Activated T-cell treated with anti-CD3 and anti-CD28 coated beads, Interleukin-2, amount 50 U/mL, for 1 hour (primary cell): ENCODE data around the gene ZRANB1.
"Not testable (repeated sequence)": the region's sequence is repeated elsewhere in the genome, so short reads cannot be mapped to it uniquely, and the experiment has no call there.

Experiments used
- DNase-seq: peaks from one replicate; pipeline ENCODE4 v3.0.0-alpha.2; 2020

The ZRANB1 gene

DNA sequence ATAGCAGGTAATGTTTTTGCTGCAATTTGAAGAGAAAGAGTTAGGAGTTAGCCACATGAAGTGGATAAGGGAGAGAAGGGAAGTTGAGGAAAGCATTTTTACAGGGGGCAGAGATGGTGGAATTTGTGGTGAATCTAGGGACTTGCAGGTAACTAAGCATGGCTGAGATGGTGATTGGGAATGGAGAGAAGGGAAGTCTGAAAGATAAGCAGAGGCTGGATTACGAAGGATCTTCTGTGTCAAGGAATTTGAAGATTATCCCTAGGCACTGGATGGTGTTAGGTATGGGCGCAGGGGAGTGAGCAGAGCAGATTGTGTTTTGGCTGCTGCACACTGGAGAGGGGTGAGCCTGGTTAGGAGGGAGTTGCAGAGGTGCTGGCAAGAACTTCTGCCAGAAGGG is 25.3 kb downstream of the ZRANB1 start:
- no peak for DNase-seq

DNA sequence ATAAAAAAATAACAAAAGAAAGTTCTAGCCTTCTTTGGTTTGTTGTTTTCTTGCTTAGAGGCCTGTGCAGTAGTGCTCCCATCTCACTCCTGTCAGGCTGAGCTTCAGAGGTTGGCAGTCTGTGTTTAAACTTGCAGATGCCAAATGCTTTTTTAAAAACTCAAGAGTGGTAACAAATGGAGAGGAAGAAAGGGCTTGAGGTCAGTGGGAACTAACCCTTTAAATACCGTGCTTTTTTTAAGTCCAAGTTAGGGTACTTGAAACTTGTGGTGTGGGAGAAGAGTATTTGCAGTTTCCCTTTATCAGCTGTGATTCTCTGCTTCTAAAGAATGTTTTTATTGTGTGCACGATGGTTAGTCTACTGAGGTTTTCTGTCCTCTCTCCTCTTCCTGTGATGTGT is 29.4 kb downstream of the ZRANB1 start:
- DNase-seq = no peak

DNA sequence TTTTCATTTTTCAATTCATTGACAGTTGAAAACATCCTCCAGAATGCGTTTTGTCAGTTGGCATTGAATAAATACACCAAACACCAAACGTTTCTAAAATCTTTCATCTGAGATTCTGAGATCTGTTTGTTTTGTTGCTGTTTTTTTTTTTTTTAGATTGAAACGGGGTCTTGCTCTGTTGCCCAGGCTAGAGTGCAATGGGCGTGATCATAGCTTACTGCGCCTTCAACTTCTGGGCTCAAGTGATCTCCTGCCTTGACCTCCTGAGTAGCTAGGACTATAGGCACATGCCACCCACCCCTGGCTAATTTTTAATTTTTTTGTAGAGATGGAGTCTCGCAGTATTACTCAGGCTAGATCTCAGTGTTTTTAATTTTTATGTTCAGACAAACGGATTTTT is 30.7 kb downstream of the ZRANB1 start:
- DNase-seq = no peak

DNA sequence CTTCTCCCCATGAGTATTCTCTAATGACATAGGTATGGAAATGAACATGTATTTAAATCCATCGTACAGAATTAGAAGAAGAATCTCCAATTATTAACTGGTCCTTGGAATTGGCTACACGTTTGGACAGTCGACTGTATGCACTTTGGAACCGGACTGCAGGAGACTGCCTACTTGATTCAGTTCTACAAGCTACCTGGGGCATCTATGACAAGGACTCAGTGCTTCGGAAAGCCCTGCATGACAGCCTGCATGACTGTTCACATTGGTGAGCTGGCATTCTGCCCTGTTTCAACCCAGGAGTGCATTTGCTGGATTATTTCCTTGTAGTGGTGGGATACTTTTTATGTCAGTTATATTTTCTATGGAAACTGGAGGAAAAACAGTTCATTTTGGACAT is 32.2 kb downstream of the ZRANB1 start:
- no peak for DNase-seq

DNA sequence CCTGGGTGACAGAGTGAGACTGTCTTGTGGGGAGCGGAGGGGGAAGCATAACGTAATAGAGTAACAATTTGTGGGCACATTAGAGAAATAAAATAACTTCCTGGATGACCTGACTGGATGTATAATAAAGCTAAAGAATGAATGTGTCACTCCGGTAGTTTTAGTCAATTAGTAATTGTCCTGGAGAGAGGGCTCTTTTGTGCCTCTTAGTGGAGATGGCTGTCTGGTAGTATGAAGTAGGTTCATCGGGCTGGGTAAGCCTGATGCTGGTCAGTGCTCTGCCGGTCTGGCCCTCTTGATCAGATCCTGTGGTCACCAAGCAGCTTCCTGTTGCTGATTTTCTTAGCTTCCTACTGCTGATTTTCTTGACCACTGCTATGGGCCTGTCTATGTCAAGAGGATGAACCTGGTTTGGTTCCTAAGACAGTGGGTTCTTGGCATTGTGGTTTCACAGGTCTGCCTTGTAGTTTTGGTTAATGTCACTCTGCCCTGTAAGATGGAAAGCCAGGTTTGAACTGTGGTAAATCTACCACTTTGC is 34.1 kb downstream of the ZRANB1 start:
- no peak for DNase-seq

DNA sequence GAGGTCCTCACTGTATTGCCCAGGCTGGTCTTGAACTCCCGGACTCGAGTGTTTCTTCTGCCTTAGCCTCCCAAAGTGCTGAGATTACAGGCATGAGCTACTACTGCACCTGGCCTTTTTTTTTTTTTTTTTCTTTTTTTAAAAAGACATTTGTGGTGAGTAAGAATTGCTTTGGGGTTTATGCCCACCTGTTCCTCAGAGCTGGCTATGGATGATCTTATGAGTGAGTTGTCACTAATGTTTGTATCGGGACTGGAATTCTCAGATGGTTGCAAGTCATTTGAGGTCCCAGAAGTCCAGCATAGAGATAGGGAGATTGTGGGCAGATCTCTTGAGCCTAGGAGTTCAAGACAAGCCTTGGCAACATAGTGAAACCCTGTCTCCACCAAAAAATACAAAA is 35.2 kb downstream of the ZRANB1 start:
- no peak for DNase-seq

DNA sequence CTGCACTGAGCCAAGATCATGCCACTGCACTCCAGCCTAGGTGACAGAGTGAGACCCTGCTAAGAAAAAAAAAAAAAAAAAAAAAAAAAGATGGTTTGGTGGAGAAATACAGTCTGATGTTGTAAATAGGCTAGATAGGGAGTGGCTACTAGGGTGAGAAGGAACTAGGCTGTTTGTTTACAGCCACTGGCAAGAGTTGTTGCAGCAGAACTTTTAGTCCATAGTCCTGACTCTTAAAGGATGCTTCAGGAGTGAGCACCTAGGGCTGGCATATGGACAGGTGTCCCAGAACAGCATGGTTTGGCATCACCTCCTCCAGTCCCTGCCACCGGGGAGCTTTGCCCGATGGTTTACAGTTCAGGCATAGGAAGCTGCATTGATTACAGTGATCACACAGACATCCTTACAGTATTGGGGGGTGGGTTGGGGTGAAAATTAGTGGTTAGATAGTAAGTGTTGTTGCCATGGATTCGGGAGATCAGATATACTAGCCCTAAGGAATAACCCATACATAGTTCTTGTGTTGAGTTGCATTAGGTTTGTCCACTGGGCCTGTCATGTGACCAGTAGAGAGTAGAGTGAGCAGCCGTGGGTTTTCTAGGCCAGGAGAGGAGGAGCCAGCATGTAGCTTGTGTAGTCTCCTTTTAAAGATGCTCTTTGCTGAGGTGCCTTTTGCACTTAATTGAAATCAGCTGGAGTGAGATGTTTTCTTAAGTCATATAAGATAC is 35.9 kb downstream of the ZRANB1 start:
- DNase-seq = no peak

DNA sequence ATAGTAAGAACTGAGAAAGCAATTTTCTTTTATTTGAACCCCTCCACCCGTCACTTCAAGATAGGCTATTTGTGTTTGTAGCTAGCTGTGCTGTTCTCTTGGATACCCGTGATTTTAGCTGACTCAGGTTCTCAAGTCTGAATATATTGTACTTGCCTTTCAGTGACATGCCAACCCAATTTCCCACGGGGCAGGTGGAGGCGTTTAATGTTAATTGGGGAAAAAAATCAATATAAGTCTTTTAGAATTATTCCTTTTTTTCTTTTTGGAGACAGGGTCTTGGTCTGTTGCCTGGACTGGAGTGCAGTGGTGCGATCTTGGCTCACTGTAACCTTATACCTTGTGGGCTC is 36.4 kb downstream of the ZRANB1 start:
- DNase-seq = no peak

DNA sequence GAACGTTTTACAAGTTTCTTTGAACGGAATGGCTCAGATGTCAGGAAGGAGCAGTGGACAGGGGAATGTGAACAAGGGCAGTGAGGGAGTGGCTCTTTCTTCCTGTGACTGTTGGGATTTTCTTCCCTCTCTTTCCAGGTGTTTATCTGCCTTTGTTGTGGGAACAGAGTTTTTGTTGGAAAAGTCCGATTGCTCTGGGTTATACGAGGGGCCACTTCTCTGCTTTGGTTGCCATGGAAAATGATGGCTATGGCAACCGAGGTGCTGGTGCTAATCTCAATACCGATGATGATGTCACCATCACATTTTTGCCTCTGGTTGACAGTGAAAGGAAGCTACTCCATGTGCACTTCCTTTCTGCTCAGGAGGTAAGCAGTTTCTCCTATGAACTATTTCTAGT is 41.4 kb downstream of the ZRANB1 start:
- DNase-seq = no peak

DNA sequence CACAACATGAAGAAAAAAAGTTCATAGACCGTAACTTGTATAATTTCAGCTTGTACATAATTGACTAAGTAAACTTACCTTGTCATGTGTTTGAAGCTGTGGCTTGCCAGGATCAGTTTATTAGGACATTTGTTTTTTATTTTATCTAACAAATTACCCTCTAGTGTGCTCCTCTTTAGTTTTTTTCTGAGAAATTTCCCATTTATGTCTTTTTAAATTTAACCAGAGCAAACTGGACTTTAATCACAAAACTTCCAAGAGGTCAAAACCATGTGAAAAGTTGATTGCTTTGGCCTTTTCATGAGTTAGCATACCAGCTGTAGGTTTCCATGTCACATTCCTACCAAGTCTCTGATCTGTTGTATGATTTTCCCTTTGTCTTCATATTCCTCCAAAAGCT is 42.5 kb downstream of the ZRANB1 start:
- DNase-seq = no peak

DNA sequence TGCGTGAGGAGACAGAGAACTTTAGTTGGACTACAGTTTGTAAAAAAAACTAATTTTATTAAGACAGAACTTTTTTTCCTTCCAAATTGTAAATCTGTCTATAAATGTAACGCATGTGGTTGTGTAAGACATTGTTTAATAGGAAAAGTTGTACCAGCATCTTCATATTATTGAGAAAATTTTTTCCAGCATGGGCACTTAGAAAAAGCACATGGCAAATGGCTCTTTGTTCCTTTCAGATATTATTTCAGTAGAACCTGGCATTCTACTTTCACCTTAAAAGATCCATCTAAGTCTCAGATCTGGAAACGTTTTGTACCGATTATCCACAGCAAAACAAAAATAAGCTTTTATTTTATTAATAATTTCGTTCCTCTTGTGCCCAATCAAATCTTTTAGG is 43.2 kb downstream of the ZRANB1 start:
- no peak for DNase-seq

DNA sequence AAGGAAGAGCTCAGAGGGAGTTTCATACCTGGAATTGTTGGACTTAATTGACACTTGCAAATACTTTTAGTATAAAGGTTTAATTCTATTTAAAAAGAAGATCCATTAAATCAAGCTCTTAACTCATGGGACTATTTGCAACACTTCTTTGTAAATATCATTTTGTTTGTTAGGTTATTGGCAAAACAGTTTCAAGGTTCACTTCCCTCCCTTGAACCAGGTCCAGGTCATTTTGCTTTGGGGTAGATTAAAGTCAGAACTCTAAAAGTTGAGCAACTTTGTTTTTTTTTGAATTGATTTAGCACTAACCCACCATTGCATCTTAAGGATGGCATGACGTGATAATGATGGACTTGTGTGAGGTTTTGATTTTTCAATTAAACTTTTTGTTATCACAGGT is 45.9 kb downstream of the ZRANB1 start:
- DNase-seq = no peak

DNA sequence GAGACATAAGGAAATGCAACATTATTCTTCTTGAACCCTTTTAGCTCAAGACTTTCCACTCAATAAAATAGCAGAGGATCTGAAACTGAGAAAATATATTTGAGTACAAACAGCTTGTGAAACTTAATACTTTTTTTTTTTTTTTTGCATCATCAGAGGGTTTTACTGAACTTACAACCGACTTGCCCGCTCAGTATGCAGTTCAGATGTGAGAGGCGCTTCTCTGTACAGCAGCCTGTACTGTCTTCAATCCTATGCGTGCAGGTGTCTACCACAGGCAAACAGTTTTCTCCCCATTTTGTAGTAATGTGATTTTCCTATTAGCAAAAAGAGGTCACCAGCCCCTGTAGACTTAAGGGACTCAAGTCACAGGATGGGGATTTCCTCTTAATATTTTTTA is 46.8 kb downstream of the ZRANB1 start:
- DNase-seq = not testable (repeated sequence)

DNA sequence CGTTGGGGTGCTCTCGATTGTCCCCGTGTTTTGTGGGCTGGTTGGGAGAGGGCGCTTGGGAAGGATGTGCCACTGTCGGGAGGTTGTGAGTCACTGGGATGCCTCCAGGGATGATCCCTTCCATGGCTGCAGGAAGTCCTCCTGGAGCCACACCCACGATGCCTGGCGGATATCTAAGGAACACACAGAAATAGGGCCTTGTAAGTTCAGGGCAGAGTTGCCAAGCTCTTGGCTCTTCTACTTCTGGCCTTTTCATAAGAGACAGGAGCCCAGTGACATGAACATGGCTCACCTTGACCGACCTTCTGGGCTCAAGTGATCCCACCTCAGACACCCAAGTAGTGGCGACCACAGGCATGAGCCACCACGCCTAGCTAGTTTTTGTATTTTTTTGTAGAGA is 47.6 kb downstream of the ZRANB1 start:
- no peak for DNase-seq

DNA sequence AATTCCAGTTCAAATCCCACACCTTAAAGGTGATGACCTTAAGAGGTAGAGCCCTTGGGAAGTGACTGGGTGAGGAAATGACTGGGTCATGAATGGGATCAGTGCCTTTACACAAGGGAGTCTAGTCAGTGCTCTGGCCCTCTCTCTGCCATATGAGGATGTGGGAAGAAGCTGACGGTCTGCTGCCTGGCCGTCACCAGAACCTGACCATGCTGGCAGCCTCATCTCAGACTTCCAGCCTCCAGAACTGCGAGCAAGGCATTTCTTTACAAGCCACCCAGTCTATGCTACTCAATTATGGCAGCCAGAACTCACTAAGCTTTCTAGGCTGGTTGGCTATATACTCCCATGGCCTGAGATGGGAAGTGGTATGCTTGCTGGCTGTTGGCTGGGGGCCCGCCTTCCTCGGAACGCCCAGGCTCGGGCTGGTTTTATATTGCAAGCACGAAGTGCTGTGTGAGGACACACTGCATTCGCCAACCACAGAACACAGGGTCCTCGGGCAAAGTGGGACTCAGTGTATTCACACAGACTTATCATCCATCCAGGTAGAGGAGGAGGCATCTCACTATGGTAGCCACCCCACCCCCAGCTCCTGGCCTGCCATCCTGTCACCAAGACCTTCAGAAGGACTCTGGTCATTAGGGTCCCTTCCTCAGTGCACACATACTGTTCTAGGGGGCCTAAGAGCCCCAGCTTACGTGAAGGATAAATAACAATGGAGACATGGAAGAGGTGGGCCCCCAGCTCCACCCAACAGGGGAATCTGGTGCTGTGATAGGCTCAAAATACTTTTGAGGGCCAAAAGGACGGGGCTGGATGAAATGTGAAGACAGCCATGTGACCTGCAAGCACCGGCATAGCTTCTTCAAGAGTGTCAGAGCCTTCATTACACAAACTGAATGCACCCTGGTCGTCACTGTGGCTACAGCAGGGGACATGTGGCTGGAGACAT is 49.0 kb downstream of the ZRANB1 start:
- no peak for DNase-seq

DNA sequence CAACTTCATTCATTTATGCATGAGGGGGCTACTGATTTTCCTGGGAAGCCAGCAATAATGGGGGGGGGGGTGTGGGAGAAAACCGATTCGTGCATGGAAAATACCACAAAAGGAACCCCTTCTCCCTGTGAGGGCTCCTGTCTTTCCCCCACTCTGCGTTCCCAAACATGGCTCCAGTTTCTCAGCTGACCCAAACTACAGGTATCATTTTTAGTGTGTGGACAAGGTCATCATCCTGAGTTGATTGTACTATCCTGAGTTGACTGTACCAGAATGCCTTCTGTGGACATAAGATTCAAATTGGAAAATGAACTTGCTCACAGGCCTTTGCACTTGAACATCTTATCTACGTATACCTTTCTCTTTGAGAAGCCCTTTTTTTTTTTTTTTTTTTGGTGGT is 49.9 kb downstream of the ZRANB1 start:
- no peak for DNase-seq

DNA sequence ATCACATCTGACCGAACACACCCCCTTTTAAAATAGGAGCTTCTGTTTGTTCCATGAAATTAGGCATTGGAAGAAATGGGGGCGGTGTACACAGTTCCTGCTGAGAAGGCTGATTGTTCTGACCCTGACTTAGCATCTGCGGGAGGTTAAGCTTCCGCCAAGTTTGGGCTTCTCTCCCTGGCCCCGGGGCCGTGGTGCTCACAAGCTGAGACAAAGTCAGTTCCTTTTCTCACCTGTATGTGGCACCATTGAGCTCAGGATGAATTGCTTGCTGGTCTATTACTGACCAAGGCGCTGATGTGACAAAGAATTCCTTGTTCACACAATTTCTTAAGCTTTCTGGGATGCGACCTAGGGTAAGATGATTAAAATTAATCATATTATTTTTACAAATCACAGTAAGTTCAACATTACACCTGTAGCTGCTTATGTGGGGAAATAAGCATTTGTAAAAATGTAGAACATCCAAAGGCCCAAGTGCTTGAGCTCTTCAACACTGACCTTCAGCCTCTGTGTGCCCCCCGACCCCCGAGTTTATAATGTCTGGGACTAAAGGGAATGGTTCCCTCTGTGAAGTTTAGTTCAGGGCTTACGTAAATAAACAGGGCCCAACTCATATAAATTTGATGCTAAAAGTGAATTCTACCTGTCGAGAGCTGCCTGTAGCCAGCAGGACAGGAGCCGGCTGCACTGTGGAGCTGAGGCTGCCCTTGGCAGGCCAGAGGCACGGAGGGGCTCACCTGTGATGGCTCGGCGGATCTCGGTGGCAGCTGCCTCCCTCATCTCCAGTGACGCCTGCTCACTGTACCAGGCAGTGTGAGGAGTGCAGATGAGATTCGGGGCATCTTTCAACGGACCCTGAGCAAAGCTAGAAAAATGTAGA is 50.8 kb downstream of the ZRANB1 start:
- DNase-seq = no peak

DNA sequence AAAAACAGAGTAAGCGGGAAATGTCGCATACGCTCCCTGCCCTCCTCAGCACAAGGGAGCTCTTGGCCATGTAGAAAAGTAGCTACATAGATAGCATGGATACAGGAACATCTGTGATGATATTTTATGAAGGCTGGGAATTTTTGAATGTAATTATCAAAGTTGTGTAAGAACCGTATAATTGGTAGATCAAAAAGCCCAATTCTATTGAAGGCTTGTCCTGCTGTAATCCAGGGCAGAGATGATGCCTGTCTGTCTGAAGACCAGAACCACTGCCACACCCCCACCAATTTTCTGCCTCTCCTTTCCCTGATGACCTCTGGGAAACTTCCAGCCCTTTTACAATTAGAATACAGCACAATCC is 51.4 kb downstream of the ZRANB1 start:
- DNase-seq = no peak

DNA sequence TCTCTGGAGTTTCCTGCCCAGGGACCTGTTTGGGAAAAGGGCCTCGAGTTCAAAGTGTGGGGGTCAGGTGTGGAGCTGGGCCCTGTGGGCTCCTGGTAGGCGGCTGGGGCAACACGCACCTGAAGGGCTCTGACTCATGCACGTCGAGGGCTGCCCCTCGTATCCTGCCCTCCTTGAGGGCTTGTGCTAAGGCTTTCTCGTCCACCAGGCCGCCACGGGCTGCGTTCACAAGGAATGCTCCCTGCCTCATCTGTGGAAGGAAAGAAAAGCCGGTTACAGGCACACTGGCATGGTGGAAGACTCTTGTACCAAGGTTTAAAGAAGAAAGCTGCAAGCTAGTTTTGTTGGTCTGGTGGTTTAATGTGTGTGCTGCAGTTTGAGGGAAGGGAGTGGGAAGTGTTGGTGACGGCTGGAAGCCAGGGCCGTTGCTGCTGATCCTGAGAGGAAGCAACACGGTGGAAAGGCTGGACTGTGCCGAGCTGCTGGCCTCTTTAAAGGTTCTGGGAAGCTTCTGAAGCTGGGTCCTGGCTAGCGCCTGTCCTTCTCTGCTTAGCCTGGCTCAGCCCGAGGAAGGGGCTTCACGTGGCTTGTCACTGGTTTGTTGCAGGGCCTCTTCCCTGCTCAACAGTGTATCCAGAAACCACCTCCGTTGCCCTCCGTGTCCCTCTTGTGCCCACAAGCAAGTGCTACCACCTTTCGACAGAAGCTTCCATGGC is 52.0 kb downstream of the ZRANB1 start:
- DNase-seq = no peak

DNA sequence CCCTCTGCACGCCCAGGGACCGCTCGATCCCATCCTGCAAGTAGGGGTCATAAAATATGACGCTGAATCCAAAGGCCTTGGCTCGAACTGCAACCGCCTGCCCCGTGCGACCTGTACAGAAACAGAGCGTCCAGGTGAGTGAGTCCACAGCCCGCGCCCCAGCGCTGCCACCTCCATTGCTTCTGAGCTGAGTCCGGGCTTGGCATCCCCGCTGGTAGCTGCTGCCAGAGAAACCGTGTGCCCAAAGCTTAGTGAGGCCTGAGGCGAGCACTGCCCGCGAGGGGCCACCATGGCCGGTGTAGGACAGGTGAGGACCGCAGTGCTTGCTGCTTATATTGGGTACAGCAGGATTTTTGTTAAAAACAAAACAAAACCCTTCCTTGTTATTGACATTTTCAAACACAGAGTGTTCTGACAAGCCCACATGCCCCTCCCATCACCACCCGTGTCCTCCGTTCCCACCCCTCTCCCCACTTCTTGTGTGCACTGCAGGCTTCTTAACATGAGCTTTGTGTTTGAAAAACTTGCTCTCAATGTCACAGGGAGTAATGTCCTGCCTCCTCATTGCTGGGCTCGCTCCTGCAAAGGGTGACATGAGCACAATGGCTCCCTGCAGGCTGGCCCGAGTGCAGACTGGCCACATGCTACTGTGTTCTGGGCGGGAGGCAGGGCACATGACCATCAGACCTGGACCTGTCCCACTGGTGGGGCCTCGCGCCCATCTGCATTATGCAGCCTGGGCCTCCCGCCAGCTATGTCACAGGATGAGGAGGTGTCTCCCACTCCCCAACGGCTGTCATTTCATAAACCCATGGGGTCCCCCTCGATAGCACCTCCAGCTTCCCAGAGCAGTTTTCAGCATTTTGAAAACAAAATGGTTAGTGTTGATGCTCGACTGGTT is 52.9 kb downstream of the ZRANB1 start:
- DNase-seq = no peak

DNA sequence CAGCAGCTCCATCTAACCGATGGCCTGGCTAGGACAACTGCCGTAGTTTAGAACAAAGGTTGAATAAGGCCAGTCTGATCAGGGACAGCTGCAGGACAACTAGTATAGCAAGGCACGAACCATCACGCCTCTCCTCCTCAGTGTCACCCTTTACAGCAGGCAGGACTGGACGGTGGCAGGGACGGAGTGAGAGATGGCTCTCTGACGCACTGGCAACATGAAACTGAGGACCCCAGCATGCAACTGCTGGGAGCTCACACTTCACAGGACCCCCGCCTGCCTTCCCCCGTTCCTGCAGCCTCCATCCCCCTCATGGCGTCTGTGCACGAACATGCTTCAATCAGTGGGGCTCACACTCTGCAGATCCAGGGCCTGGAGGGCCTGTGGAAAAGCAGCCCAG is 53.7 kb downstream of the ZRANB1 start:
- DNase-seq = no peak
